CMK (cell line): ENCODE results near the gene CCNL2.
"Not testable (repeated sequence)": the region's sequence is repeated elsewhere in the genome, so short reads cannot be mapped to it uniquely, and the experiment has no call there.

Experiments used
- DNase-seq: peaks from one replicate; pipeline ENCODE4 v3.0.0-alpha.2; 2010; ENCODE audit warnings: low read depth

Gene CCNL2

DNA sequence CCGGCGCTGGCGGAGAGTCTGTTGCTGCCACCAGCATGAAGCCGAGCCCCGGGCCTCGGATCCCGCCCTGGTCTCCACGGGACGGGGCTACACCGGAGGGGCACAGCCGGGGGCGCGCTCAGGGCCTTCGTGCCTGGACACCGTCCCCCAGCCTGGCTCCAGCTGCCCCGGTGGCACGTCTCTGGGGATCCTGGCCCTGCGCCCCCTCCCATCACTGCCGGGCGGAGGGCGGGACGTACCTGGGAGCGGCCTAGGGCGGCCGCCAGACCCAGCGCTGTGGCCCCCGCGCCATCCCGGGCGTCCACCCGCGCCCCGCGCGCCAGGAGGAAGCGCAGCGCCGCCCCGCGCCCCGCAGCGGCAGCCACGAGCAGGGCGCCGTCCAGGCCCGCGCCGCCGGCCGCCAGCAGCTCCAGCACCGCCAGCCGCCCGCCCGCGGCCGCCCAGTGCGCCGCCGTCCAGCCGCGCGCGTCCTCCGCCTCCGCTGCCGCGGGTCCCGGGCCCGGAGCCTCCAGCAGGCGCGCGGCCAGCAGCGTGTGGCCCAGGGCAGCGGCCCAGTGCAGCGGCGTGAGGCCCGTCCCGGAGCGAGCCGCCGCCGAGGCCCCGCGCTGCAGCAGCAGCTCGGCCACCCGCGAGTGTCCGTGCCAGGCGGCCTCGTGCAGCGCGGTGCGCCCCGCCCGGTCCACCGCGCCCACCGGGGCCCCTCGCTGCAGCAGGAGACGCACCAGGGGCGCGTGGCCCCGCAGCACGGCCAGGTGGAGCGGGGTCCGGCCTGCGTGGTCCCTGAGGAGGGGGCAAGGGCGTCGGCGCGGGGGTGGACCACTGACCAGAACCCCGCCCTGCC is 20.9 kb upstream of the CCNL2 start:
- no peak for DNase-seq

DNA sequence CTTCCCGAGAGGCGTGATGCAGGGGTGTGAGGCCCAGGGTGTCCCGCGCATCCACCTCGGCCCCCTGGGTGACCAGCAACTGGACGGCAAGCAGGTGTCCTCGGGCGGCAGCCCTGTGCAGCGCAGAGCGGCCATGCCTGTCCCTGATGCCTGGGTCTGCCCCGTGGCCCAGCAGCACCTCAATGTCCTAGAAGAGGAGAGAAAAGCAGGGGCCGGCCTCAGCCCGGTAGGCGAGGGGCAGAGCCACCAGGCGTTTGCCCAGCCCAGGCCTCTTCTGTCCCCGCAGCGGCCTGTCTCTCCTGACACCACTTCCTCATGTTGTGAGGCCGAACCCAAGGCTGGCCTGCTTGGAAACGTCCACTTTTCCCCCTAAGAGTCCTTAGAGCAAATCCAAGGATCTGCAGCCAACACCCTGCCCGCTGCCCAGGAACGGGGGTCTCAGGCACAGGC is 20.3 kb upstream of the CCNL2 start:
- no peak for DNase-seq

DNA sequence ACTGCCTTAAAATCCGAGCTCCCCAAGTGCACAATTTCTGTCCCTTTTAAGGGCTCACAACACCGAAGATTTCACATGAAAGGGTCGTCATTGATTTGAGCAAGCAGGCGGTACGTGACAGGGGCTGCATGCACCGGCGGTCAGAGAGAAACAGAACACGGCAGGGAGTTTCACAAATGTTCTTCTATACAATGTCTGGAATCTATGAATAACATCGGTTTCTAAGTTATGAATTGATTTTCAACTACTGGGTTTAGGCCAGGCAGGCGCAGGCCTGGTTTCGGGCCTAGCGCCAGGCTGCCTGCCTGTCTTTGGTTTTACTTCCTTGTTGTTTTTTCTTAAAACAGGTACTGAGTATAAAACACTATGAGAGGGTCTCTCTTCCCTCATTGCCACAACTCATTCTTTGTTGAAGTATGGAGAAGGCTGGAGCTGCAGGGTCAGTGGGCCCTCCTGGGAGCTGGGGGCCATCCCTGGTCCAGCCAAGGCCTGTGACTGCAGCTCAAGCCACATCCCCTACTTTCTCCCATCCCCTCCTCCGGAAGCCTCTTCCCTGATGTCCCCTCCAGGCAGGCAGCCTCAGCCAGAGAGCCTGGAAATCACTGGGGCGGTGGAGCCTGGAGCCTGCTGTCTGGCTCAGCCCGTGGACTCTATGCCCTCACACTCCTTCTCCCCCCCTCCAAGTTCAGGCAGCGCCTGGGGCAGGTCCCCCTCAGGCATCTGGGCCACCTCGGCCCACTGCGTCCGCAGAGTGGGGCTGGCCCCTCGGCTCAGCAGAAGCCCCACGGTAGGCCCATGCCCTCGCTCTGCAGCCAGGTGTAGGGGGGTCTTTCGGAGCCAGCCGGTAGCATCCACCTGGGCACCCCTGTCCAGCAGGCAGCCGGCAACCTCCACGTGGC is 19.6 kb upstream of the CCNL2 start:
- no peak for DNase-seq

DNA sequence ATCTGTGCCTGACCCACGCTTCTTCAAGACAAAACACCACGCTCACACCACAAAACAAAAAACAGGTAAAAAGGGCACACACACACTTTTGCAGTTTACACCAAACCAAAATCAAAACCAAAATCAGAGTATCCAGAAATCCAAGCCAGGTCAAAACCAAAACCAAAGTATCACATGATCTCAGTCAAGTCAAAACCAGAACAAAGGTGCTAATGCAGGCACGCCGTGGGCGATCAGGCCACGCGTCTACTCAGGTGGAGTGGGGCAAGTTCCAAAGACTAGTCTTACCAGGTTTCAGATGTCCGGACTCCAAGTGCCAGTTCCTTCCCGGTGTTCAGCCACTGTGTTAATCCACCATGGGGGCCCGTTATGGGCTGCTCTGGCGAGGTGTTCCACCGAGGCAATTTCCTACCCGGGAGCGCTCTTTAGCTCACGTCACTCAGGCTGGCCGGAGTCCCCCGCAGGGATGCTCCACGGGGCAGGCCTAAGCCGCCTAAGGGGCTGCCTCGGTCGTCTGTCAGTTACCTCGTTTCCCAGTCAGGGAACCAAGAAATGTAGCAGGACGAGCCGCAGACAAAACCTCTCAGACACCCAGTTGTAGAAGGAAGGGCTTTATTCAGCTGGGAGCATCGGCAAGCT is 18.8 kb upstream of the CCNL2 start:
- not testable (repeated sequence) for DNase-seq

DNA sequence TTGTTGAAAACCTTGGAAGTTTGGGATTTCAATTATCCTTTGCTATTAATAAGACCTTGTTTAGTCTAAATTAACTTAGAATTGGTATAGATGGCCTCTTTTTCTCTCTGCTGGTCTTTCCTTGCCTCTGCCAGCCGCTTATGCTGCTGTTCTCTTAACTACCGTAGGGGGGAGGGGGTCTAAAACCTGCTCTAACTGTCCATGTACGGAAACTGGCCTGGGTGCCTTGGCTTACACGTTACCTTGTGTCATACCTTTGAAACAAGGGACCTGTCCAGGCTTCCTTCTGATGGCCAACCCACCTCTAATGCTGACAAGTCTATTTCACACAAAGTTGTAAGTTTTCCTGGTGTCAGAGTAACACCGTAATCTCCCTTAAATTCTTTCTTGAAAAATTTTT is 18.3 kb upstream of the CCNL2 start:
- DNase-seq = not testable (repeated sequence)

DNA sequence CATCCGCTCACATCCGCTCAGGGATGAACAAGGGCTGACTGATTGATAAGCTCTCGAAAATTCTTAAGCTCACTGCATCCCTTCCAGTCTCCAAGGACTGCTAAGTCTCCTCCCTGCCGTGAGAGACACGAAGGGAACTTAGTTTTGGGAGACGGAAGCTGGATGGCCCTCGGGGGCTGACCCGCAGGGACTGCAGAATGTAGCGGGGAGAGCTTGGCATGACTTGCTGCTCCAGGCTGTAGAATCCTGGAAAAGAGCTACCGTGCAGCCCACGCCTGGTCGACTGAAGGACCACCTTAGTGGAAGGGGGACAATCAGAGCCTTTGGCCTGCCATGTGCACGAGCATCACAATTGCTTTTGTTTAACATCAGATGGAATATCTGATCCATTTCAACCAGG is 16.6 kb upstream of the CCNL2 start:
- no peak for DNase-seq

DNA sequence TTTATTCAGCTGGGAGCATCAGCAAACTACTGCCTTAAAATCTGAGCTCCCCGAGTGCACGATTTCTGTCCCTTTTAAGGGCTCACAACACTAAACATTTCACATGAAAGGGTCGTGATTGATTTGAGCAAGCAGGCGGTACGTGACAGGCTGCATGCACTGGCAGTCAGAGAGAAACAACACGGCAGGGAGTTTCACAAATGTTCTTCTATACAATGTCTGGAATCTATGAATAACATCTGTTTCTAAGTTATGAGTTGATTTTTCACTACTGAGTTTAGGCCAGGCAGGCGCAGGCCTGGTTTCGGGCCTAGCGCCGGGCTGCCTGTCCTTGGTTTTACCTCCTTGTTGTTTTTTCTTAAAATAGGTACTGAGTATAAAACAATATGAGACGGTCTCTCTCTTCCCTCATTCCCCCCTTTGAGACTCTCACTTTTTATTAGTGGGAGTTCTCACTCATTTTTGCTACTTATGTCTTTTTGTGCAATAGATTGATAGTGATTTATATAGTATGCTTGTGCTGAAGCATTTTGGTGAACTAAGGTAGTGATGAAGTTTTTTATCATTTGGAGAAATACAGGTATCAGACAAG is 13.3 kb upstream of the CCNL2 start:
- not testable (repeated sequence) for DNase-seq

DNA sequence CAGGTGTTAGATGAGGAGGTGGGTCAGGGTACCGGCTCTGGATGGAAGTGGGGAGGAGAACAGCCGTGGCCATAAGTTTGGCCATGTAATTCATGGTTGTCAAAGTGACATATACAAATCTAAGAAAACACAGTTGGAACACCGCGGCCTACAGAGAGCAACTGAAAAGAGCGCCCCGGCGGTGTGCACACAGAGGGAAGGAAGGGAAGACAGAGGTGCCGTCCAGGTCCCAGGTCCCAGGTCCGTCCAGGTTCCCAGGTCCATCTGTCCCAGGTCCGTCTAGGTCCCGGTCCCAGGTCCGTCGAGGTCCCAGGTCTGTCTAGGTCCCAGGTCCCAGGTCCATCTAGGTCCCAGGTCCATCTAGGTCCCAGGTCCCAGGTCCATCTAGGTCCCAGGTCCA is 12.5 kb upstream of the CCNL2 start:
- no peak for DNase-seq

DNA sequence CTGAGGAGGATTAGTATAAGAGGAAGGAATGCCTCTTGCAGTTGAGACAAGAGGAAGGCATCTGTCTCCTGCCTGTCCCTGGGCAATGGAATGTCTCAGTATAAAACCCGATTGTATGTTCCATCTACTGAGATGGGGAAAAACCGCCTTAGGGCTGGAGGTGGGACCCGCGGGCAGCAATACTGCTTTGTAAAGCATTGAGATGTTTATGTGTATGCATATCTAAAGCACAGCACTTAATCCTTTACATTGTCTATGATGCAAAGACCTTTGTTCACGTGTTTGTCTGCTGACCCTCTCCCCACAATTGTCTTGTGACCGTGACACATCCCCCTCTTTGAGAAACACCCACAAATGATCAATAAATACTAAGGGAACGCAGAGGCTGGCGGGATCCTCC is 11.1 kb upstream of the CCNL2 start:
- DNase-seq = not testable (repeated sequence)

DNA sequence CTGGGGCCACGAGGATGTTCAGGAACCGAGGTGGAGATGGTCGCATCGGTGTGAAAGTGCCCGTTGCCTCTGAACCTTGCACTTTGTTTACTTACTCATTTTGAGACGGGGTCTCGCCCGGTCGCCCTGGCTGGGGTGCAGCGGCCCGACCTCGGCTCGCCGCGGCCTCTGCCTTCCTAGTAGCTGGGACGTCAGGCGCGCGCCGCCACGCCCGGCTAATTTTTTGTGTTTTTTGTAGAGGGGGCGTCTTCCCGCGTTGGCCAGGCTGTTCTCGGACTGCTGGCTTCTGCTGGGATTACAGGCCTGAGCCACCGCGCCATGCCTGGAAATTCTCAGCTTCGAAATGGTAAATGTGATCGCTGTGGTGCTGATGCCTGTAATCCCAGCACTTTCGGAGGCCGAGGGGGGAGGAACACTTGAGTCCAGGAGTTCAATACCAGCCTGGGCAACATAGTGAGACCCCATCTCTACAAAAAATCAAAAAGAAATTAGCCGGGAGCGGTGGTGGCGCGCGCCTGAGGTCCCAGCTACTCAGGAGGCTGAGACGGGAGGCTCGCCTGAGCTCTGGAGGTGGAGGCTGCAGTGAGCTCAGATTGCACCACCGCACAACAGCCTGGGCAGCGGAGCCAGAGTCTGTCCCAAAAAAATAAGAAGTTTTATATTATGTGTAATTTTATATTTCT is 8.6 kb upstream of the CCNL2 start:
- no peak for DNase-seq

DNA sequence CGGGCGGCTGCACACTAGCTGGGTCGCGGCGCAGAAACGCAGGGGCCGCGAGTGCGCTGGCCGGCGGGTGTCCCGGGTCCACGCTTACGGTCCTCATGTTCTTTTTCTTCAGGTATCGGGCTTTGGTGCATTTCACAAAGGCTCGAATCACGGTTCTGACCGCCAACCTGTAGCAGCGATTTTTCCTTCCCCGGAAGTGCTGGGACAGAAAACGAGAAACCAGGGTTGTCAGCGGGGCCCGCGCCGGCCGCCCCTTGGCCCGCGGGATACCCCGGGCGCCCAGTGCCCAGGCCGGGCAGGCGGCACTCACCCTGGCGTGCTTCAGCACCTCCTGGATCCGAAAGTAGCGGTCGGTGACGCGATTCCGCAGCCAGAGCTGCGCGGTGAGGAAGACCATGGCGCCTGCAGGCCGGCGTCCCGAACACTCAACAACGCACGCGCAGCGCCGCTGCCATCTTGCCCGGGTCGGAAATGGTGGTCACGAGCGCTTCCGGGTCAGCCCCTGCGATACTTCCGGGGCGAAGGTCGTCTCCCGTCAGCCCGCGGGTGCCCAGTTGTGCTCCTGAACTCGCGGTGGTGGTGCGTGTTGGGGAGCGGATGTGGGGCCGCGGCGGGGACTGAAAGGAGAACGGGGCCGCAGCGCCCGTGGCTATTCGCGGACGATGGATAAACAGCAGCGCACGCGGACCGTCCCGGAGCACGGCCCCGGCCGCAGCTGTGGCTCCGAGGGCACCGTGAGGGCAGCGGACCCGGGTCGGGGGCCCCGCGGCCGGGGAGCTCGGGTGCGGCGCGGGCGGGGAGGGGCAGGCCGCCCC is 7.9 kb upstream of the CCNL2 start, which contains the start of gene MRPL20:
Gene MRPL20 (minus strand): TSS at position 473 of the 815 bp plus-strand sequence. CDS start 76 bp downstream, at position 397.
- peak; percentile 94 for DNase-seq

DNA sequence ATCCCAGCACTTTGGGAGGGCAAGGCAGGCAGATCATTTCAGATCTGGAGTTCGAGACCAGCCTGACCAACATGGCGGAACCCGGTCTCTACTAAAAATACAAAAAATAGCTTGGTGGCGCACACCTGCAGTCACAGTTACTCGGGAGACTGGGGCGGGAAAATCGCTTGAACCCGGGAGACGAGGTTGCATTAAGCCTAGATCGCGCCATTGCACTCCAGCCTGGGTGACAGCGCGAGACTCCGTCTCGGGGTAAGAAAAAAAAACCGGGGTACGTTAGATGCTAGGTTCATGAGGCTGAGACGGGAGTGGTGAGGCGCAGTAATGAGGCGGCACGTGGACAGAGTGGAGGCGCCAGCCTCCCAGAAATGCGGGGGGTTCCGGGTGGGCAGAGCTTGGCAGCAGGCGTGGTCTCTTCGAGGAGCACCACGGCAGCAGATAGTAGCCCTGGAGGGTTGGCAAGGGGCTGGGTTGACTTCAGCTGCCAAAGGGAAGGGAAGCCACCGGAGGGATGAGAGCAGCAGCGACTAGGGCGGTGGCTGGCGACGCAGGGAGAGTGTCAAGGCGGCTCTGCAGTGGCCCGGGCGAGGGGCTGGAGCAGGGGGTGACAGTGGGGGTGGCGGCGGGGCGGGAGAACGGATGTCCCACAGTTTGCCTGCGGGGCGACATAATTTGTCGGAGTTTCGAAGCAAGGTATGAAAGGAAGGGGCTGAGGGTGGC is 7.1 kb upstream of the CCNL2 start:
- DNase-seq = no peak

DNA sequence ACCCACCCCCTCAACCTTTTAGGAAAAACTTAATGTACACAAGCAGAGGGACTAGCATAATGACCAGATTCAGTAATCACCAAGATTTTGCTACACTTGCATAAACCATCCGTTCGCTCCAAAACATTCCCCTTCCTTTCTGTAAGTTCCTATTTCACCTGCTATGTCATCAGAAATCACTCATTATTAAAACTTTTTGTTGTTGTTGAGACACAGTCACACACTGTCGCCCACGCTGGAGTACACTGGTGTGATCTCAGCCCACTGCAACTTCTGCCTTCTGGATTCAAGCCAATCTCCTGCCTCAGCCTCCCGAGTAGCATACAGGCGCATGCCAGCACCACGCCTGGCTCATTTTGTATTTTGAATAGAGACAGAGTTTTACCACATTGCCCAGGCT is 4.5 kb upstream of the CCNL2 start:
- DNase-seq = no peak

DNA sequence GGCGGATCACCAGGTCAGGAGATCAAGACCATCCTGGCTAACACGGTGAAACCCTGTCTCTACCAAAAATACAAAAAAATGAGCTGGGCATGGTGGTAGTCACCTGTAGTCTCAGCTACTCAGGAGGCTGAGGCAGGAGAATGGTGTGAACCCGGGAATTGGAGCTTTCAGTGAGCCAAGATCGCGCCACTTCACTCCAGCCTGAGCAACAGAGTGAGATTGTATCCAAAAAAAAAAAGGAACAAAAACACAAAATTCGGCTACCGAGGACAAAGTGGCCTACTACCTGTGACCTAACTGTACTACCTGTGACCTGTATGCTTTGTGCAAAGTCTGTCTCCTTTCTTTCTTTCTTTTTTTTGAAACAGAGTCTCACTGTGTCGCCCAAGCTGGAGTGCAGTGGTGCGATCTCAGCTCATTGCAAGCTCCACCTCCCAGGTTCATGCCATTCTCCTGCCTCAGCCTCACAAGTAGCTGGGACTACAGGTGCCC is 3.8 kb upstream of the CCNL2 start:
- not testable (repeated sequence) for DNase-seq

DNA sequence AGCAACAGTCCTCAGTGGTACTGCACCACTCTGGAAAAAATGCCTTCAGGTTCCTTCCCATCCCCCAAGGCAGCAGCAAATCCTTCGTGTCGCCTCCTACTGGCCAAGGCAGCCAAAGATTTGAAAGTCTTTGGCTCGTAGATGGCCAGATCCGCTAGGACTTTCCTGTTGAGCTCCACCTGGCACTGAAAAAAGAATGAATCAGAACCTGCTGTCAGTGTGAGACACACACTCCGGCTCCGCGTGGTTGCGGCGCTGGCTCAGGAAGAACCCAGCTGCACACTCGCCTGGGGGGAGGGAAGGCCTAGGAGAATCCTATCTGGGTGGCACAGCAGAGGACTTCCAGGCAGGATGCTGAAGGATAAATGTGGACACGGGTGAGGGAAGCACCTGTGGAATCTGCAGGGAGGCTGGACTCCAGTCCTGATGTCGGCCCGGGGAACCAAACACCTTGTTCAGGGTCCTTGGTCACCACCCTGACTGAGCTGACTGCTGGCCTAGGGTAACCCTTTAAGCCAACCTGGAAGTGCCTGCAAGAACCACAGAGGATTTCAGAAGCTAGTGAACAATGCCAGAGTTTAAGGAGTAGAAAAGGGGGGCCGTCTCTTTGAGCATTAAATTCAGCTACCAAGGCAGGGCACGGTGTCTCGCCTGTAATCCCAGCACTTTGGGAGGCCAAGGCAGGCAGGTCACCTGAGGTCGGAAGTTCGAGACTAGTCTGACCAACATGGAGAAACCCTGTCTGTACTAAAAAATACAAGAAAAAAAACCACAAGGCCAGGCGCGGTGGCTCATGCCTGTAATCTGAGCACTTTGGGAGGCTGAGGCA is 3.2 kb upstream of the CCNL2 start:
- DNase-seq = no peak

DNA sequence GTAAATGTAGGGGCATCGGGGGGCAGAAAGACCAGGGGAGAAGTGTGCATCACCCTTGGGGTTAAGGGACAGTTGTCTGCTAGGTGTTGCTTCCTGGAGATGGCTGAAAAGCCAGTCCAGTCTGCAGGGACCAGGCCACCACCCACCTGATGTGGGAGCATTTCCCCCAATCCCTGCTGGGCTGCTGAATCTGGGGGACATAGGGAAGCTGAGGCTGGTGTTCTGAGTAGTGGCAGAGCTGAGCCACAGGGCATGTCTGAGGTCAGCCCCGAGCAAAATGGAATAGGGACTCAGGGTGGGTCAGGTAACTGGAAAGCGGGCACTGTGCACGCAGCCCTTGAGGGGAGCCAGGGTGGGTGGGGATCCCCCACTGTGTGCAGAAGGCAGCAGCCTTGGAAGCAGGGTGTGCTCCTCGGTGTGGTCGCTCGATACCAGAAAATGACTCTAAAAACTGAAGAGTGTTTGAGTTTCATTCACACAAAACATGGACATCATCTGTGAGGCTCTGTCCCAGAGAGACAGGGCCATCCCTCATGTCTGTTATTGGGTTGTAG is 2.4 kb upstream of the CCNL2 start:
- DNase-seq = no peak

DNA sequence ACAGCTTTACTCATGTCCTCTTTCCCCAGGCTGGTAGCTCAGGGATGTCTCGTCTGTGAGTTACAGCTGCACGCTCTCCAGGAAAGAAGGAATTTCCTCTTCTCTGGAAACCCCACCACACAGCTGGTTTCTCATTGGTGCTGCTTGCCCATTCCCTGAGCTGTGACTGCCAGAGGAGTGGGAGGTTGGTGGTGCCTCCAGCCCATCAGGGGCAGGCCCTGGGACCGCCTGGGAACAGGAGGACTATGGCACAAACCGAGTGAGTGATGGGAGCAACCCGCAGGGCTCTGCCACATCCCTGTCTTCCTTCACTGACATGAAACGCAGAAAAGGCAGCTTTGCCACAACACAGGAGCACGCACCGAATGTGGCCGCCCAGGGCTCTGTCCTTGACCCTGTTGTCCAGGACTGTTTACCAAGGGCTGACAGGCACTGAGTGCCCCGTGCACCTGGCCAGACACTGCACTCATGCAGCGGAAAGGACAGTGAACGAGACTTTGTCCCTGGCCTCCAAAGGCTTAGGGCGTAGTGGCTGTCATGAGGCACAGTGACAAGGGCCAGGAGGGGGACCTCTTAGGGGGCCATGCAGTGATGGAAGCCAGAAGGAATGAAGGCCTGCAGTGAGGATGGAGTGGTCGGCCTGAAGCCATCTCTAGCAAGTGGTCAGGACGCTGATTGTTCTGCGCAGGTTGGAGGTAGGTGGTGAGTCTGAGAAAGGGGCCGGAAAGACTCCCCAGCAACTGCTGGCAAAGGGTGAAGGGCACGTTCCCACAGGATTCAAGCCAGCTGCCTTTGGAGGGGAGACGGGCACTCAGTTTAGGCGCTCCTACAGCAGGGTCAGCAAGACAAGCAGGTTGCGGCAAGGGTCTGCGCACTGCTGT is 1.7 kb upstream of the CCNL2 start:
- DNase-seq = no peak
